Panc1 (cell line): ENCODE data around the gene PNKP. TPM values are rescaled to one million over a fixed set of nuclear protein-coding genes. Genes with fewer than 3 reads are reported as not detected.

ENCODE experiments used
- ATAC-seq: fragments of 200-7000 bp; cut with Tn5 transposase; 2 replicates; pipeline ENCODE4 v1.9.1; 2020; ENCODE audit warnings: mild to moderate bottlenecking, moderate library complexity
- BruUV-seq: library from RNA; stranded (reverse); fragments of 400-500 nt; replicated peaks from 2 replicates; lab custom pipeline; 2021; lab: Mats Ljungman, UMichigan
- CTCF ChIA-PET: fragments of 300-600 bp; sonication (Branson Sonifier 250); formaldehyde crosslinking; loops from one replicate; lab custom pipeline; 2022; ENCODE audit warnings: antibody characterized with exemption; lab: Charles Lee
- POLR2A ChIA-PET: fragments of 300-600 bp; sonication (Branson Sonifier 250); formaldehyde crosslinking; loops from one replicate; lab custom pipeline; 2022; ENCODE audit warnings: antibody characterized with exemption; lab: Charles Lee
- DNase-seq: peaks from one replicate; pipeline ENCODE4 v3.0.0-alpha.2; 2010; ENCODE audit warnings: low read depth, low spot score
- H3K27ac ChIP-seq: 2 replicates; pipeline ENCODE4 v1.5.1; 2011; ENCODE audit warnings: mild to moderate bottlenecking, low read length, inconsistent platforms
- H3K27me3 ChIP-seq: fragments of 200-500 bp; sonication (Bioruptor generic); 2 replicates; pipeline ENCODE4 v1.6.0; 2014; ENCODE audit warnings: low read length, inconsistent platforms; ENCODE audit not compliant: control insufficient read depth, insufficient read depth
- H3K36me3 ChIP-seq: fragments of 200-500 bp; sonication (Bioruptor generic); 2 replicates; pipeline ENCODE4 v1.5.1; 2014; ENCODE audit warnings: inconsistent platforms, mild to moderate bottlenecking, low read length, moderate library complexity; ENCODE audit not compliant: control insufficient read depth, insufficient read depth
- H3K4me1 ChIP-seq: 2 replicates; pipeline ENCODE4 v1.5.1; 2011; ENCODE audit warnings: inconsistent platforms, mild to moderate bottlenecking, low read length, moderate library complexity; ENCODE audit not compliant: control insufficient read depth, insufficient read depth
- H3K4me3 ChIP-seq, 2 experiments: 2 replicates each; pipeline ENCODE4 v1.5.1; 2011 to 2012; ENCODE audit warnings: low read depth in 2 of 2, low read length in 2 of 2, mild to moderate bottlenecking in 2 of 2, inconsistent platforms in 1 of 2, moderate library complexity in 1 of 2
- H3K9me3 ChIP-seq: fragments of 200-500 bp; sonication (Bioruptor generic); 2 replicates; pipeline ENCODE4 v1.5.1; 2014; ENCODE audit warnings: low read depth, mild to moderate bottlenecking, inconsistent platforms, low read length, moderate library complexity; ENCODE audit not compliant: control insufficient read depth, insufficient read depth
- POLR2AphosphoS5 ChIP-seq: IDR thresholded peaks from 2 replicates; pipeline ENCODE4 v1.6.1; 2012; ENCODE audit warnings: mild to moderate bottlenecking, low read depth, low read length, moderate library complexity
- SIN3A ChIP-seq: IDR thresholded peaks from 2 replicates; pipeline ENCODE4 v1.6.1; 2012; ENCODE audit warnings: low read depth, mild to moderate bottlenecking, low read length, moderate library complexity, borderline replicate concordance; ENCODE audit not compliant: insufficient read depth
- TCF7L2 ChIP-seq: IDR thresholded peaks from 2 replicates; pipeline ENCODE4 v1.6.1; 2011; ENCODE audit warnings: mild to moderate bottlenecking, low read depth, low read length, inconsistent platforms
- in situ Hi-C: cut with HindIII; loops from 2 replicates; pipeline ENCODE4 v1.10.0; 2016; ENCODE audit warnings: low sequenced_read_pairs, low pct_unique_long_range_greater_than_20kb
- intact Hi-C: fragments of 100-400 bp; cut with micrococcal nuclease; formaldehyde crosslinking; loops from one replicate; pipeline ENCODE4 v1.10.0; 2022; ENCODE audit not compliant: unreplicated experiment
- microRNA-seq: library from miRNA; unstranded; fragments of <30 nt; microRNA quantifications from one replicate; pipeline ENCODE4 v1.1.0, GENCODE V29; 2020; ENCODE audit not compliant: unreplicated experiment
- total RNA-seq: library from RNA; stranded (reverse); gene quantifications from one replicate; pipeline ENCODE4 v1.2.1, GENCODE V29; 2021; ENCODE audit not compliant: unreplicated experiment
- TF ChIP-seq, protein P1 (sequence below), 2 experiments: IDR thresholded peaks; 2 replicates each; pipeline ENCODE4 v1.6.1; 2011 to 2012; ENCODE audit warnings: low read depth in 2 of 2, control low read depth in 1 of 2, low read length in 1 of 2, mild to moderate bottlenecking in 1 of 2, moderate library complexity in 1 of 2; ENCODE audit not compliant: insufficient read depth in 1 of 2
- TF ChIP-seq, protein P2 (sequence below): fragments of 450-650 bp; IDR thresholded peaks from 2 replicates; pipeline ENCODE4 v1.5.1; 2017; ENCODE audit warnings: mild to moderate bottlenecking

The PNKP gene
- total RNA-seq, 1 experiment from 2014 or later: 76.7 TPM

DNA sequence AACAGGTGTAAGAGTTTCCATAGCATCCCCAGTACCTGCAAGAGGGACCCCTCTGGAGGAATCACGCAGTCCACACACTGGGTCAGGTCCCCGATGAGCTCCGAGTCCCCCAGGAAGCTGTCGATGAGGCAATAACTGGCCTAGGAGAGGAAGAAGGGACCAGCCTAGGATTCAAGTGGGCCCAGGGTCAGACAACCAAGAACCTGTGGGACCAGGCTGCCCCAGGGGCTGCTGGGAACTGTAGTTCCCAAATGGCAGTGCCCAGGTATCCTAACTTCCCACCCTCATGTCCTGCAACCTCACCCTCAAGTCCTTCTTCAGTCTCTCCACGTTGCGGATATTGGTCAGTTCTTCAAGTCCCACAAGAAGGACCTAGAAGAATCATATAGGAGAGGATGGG lies 56.0 kb downstream of the PNKP start:
- no peaks in the 10 kb centered on the region for H3K36me3 ChIP-seq
- intact Hi-C loops: no loop called here
- H3K9me3 ChIP-seq: no peaks in the 10 kb centered on the region
- BruUV-seq: no TSS peak
- H3K27me3 ChIP-seq: no peaks in the 10 kb centered on the region
- TF ChIP-seq, protein P1, sequence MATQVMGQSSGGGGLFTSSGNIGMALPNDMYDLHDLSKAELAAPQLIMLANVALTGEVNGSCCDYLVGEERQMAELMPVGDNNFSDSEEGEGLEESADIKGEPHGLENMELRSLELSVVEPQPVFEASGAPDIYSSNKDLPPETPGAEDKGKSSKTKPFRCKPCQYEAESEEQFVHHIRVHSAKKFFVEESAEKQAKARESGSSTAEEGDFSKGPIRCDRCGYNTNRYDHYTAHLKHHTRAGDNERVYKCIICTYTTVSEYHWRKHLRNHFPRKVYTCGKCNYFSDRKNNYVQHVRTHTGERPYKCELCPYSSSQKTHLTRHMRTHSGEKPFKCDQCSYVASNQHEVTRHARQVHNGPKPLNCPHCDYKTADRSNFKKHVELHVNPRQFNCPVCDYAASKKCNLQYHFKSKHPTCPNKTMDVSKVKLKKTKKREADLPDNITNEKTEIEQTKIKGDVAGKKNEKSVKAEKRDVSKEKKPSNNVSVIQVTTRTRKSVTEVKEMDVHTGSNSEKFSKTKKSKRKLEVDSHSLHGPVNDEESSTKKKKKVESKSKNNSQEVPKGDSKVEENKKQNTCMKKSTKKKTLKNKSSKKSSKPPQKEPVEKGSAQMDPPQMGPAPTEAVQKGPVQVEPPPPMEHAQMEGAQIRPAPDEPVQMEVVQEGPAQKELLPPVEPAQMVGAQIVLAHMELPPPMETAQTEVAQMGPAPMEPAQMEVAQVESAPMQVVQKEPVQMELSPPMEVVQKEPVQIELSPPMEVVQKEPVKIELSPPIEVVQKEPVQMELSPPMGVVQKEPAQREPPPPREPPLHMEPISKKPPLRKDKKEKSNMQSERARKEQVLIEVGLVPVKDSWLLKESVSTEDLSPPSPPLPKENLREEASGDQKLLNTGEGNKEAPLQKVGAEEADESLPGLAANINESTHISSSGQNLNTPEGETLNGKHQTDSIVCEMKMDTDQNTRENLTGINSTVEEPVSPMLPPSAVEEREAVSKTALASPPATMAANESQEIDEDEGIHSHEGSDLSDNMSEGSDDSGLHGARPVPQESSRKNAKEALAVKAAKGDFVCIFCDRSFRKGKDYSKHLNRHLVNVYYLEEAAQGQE (IDR thresholded peaks at IDR 0.05; ENCODE audit: insufficient read depth in 1 of 2, low read depth in 2 of 2, low read length in 1 of 2): no peak
- TF ChIP-seq SIN3A (no peak), TCF7L2 (no peak), POLR2AphosphoS5 (no peak)
- TF ChIP-seq, protein P2, sequence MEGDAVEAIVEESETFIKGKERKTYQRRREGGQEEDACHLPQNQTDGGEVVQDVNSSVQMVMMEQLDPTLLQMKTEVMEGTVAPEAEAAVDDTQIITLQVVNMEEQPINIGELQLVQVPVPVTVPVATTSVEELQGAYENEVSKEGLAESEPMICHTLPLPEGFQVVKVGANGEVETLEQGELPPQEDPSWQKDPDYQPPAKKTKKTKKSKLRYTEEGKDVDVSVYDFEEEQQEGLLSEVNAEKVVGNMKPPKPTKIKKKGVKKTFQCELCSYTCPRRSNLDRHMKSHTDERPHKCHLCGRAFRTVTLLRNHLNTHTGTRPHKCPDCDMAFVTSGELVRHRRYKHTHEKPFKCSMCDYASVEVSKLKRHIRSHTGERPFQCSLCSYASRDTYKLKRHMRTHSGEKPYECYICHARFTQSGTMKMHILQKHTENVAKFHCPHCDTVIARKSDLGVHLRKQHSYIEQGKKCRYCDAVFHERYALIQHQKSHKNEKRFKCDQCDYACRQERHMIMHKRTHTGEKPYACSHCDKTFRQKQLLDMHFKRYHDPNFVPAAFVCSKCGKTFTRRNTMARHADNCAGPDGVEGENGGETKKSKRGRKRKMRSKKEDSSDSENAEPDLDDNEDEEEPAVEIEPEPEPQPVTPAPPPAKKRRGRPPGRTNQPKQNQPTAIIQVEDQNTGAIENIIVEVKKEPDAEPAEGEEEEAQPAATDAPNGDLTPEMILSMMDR: no peak
- in situ Hi-C loops: no loop called here
- ATAC-seq (no peak), DNase-seq (no peak)
- H3K4me1 ChIP-seq: peaks cover 5% of the 10 kb centered on the region
- ChIA-PET POLR2A (no interaction called here), CTCF (interaction anchor here (0.7 kb wide), 1 partner anchor 18 kb away, joined by 6 read pairs; no protein-coding TSS in a partner anchor)
- no peak overlapping the region for H3K4me3 ChIP-seq
- H3K27ac ChIP-seq: no peak overlapping the region

Small RNA genes within 50 kb of the gene (microRNA-seq; reads per million reads assigned to microRNA genes)
- gene MIR4749: 3.5 reads per million, percentile 5 among the genes with 10 or more reads in this experiment
- 4.1 reads per million, percentile 9 among the genes with 10 or more reads in this experiment for gene MIR4750
- gene MIR6800: not detected

Other genes with a start within 250 kb of the PNKP start
- gene RRAS, start 227.4 kb downstream of the PNKP start, total RNA-seq: 64.4 TPM
- gene SCAF1, start 225.4 kb downstream of the PNKP start, total RNA-seq: 77.4 TPM
- 109 TPM for gene IRF3, start 201.7 kb downstream of the PNKP start, total RNA-seq
- gene BCL2L12, start 201.6 kb downstream of the PNKP start, total RNA-seq: 69.6 TPM
- gene PRMT1, start 190.3 kb downstream of the PNKP start, total RNA-seq: 219 TPM
- gene ADM5, start 178.0 kb downstream of the PNKP start, total RNA-seq: 4.7 TPM
- gene CPT1C, start 176.5 kb downstream of the PNKP start, total RNA-seq: 0.23 TPM
- not detected for gene TSKS, start 104.3 kb downstream of the PNKP start, total RNA-seq
- 72.1 TPM for gene AP2A1, start 100.6 kb downstream of the PNKP start, total RNA-seq
- gene FUZ, start 54.3 kb downstream of the PNKP start, total RNA-seq: 13.9 TPM
- 52.4 TPM for gene MED25, start 49.3 kb downstream of the PNKP start, total RNA-seq
- gene PTOV1, start 16.4 kb downstream of the PNKP start, total RNA-seq: 114 TPM
- 92.8 TPM for gene AKT1S1, start 9.8 kb upstream of the PNKP start, total RNA-seq
- 43.2 TPM for gene TBC1D17, start 10.1 kb upstream of the PNKP start, total RNA-seq
- 1.5 TPM for gene IL4I1, start 29.3 kb upstream of the PNKP start, total RNA-seq
- gene ATF5, start 61.6 kb upstream of the PNKP start, total RNA-seq: 104 TPM
- 54.6 TPM for gene NUP62, start 61.9 kb upstream of the PNKP start, total RNA-seq
- not detected for gene SIGLEC11, start 93.6 kb upstream of the PNKP start, total RNA-seq
- 32.6 TPM for gene VRK3, start 157.8 kb upstream of the PNKP start, total RNA-seq
- 11.7 TPM for gene ZNF473, start 158.4 kb upstream of the PNKP start, total RNA-seq